Astrocyte of the cerebellum (primary cell): ENCODE measurements around the gene ARHGAP10.

Experiments
- DNase-seq: peaks from one replicate; pipeline ENCODE4 v3.0.0-alpha.2; 2011; ENCODE audit warnings: low read depth
- H3K4me3 ChIP-seq: 2 replicates; pipeline ENCODE4 v1.5.1; 2011; ENCODE audit warnings: mild to moderate bottlenecking, low read depth, low read length, moderate library complexity
- in situ Hi-C: cut with HindIII; loops from 2 replicates; pipeline ENCODE4 v1.10.0; 2017; ENCODE audit warnings: low sequenced_read_pairs
- TF ChIP-seq, protein P1 (sequence below): IDR thresholded peaks from 2 replicates; pipeline ENCODE4 v1.5.1; 2012; ENCODE audit warnings: low read length, low read depth, moderate library complexity, mild to moderate bottlenecking; ENCODE audit errors: missing control alignments

Gene ARHGAP10

GRCh38 chr4:148017801-148018200 lies 285.9 kb downstream of the ARHGAP10 start:
- in situ Hi-C loops: no loop called here
- H3K4me3 ChIP-seq: no peak overlapping the region
- TF ChIP-seq, protein P1, sequence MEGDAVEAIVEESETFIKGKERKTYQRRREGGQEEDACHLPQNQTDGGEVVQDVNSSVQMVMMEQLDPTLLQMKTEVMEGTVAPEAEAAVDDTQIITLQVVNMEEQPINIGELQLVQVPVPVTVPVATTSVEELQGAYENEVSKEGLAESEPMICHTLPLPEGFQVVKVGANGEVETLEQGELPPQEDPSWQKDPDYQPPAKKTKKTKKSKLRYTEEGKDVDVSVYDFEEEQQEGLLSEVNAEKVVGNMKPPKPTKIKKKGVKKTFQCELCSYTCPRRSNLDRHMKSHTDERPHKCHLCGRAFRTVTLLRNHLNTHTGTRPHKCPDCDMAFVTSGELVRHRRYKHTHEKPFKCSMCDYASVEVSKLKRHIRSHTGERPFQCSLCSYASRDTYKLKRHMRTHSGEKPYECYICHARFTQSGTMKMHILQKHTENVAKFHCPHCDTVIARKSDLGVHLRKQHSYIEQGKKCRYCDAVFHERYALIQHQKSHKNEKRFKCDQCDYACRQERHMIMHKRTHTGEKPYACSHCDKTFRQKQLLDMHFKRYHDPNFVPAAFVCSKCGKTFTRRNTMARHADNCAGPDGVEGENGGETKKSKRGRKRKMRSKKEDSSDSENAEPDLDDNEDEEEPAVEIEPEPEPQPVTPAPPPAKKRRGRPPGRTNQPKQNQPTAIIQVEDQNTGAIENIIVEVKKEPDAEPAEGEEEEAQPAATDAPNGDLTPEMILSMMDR: no peak
- DNase-seq: no peak

- in situ Hi-C loops: no loop called here
- TF ChIP-seq, protein P1: no peak
- DNase-seq: no peak
- no peak overlapping the region for H3K4me3 ChIP-seq
Measured at GRCh38 chr4:148021686-148022085, 289.8 kb downstream of the ARHGAP10 start.

- DNase-seq: no peak
- TF ChIP-seq, protein P1: no peak
- in situ Hi-C loops: no loop called here
- no peak overlapping the region for H3K4me3 ChIP-seq
Measured at GRCh38 chr4:148022975-148023374, 291.1 kb downstream of the ARHGAP10 start.

DNA sequence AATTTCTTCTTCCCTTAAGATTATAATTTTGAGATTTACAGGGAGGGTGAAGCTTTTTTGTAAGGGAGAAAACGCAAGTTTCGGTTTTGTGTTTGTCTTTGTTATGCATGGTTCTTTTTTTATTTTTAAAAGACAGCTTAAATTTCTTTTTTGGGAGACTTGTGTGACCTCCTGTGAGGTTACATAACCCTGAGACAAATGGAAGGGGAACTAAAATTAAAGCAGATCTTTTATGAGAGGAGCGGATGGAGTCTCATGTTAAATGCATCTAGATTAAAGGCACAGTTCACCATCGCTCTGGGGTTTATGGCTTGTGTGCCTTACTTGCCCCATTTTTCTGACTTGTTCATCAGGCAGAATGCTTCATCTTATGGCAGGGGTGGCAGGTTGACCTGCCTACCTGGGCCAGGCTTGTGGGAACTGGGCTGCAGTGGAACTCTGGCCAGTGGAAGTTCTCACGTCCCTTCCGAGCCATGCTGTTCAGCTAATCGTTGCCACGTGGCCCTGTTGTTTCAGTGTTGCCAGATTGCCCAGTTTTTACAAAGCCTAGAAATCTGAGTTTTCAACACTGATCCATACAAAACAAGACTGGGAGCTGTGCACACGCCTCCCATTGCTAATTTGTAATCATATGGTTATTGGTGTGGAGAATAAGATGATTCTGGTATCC lies 291.8 kb downstream of the ARHGAP10 start:
- in situ Hi-C loops: no loop called here
- TF ChIP-seq, protein P1: no peak
- no peak for DNase-seq
- no peak overlapping the region for H3K4me3 ChIP-seq

- no peak overlapping the region for H3K4me3 ChIP-seq
- in situ Hi-C loops: no loop called here
- TF ChIP-seq, protein P1: no peak
- DNase-seq: peak; percentile 92
Measured at GRCh38 chr4:148025981-148026380, 294.1 kb downstream of the ARHGAP10 start.

DNA sequence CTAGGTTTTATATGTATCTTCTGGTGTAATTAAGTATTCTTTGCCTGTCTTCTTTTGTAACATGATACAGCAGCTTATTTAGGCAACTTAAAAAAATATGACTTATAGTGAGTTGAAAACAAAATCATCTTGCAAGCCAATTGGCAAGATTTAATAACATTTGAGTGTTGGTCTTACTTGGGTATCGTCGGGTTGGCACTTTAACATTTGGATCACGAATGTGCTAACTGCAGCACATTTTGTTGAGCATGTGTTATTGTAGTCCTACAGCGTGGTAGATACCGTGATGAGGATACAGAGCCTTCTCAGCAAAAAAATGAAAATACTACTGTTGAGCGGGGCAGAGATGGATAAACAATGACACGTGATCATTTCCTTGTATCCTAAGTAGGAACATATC lies 295.3 kb downstream of the ARHGAP10 start:
- in situ Hi-C loops: no loop called here
- TF ChIP-seq, protein P1: no peak
- no peak for DNase-seq
- H3K4me3 ChIP-seq: no peak overlapping the region

GRCh38 chr4:148029781-148030180 lies 297.9 kb downstream of the ARHGAP10 start:
- H3K4me3 ChIP-seq: no peak overlapping the region
- DNase-seq: no peak
- TF ChIP-seq, protein P1: no peak
- in situ Hi-C loops: no loop called here
